GM15510 (cell line): ENCODE data around the gene IL10.

Experiments
- POLR2A ChIP-seq: IDR thresholded peaks from 3 replicates; pipeline ENCODE4 v1.6.1; 2011; ENCODE audit warnings: borderline replicate concordance; ENCODE audit not compliant: insufficient read length; ENCODE audit errors: extremely low read depth

The IL10 gene

GRCh38 chr1:206757524-206758266, 14.6 kb downstream of the IL10 start:
- no peak for TF ChIP-seq POLR2A

- TF ChIP-seq POLR2A, result no peak
These were observed 18.3 kb downstream of the IL10 start for GRCh38 chr1:206754011-206754410.

- TF ChIP-seq POLR2A, result no peak
These were observed 19.2 kb downstream of the IL10 start for GRCh38 chr1:206753141-206753540.

- no peak for TF ChIP-seq POLR2A
These were observed 19.8 kb downstream of the IL10 start for GRCh38 chr1:206752481-206752880.

GRCh38 chr1:206751891-206752290, 20.4 kb downstream of the IL10 start:
- no peak for TF ChIP-seq POLR2A

- no peak for TF ChIP-seq POLR2A
These were observed 23.8 kb downstream of the IL10 start for GRCh38 chr1:206748348-206749030.

- no peak for TF ChIP-seq POLR2A
These were observed 27.0 kb downstream of the IL10 start for GRCh38 chr1:206745301-206745700.

GRCh38 chr1:206744683-206745082, 27.6 kb downstream of the IL10 start:
- no peak for TF ChIP-seq POLR2A

GRCh38 chr1:206742719-206743383, 29.4 kb downstream of the IL10 start:
- TF ChIP-seq POLR2A, result no peak

- peak; percentile 23 for TF ChIP-seq POLR2A
These were observed 31.1 kb downstream of the IL10 start for GRCh38 chr1:206741142-206741701.

- peak; percentile 61 for TF ChIP-seq POLR2A
These were observed 32.8 kb downstream of the IL10 start for GRCh38 chr1:206739411-206740076.

GRCh38 chr1:206738370-206739366, 33.6 kb downstream of the IL10 start:
- TF ChIP-seq POLR2A, result no peak

- no peak for TF ChIP-seq POLR2A
These were observed 34.5 kb downstream of the IL10 start for GRCh38 chr1:206737729-206738201.
